IMR-90 (cell line): ENCODE measurements around the gene SLC31A2. TPM values are rescaled to one million over a fixed set of nuclear protein-coding genes. Genes with fewer than 3 reads are reported as not detected.

Experiments
- ATAC-seq: fragments of 200-7000 bp; cut with Tn5 transposase; 2 replicates; pipeline ENCODE4 v1.9.1; 2020; ENCODE audit warnings: low read depth, mild to moderate bottlenecking, moderate library complexity
- BruUV-seq: library from RNA; stranded (reverse); fragments of 400-500 nt; replicated peaks from 2 replicates; lab custom pipeline; 2021; lab: Mats Ljungman, UMichigan
- CTCF ChIA-PET: fragments of 300-600 bp; formaldehyde crosslinking; extraction: SDS; loops from one replicate; lab custom pipeline; 2021; ENCODE audit warnings: antibody characterized with exemption; lab: Yijun Ruan, JAX
- POLR2A ChIA-PET: fragments of 300-600 bp; sonication (Branson Sonifier 250); formaldehyde crosslinking; loops from one replicate; lab custom pipeline; 2022; ENCODE audit warnings: antibody characterized with exemption; ENCODE audit not compliant: unreplicated experiment; lab: Charles Lee
- DNase-seq: peaks from one replicate; pipeline ENCODE4 v3.0.0; 2013
- H2AFZ ChIP-seq: replicated peaks from 2 replicates; pipeline ENCODE3; 2013; ENCODE audit warnings: low read length, mild to moderate bottlenecking; ENCODE audit not compliant: poor library complexity
- H2AK5ac ChIP-seq: 2 replicates; pipeline ENCODE4 v1.6.1; 2013; ENCODE audit warnings: low read depth, low read length, inconsistent platforms
- H2AK9ac ChIP-seq: replicated peaks from 2 replicates; pipeline ENCODE3; 2013; ENCODE audit warnings: mild to moderate bottlenecking, low read depth, low read length, moderate library complexity; ENCODE audit not compliant: poor library complexity
- H2BK120ac ChIP-seq: 2 replicates; pipeline ENCODE4 v1.6.1; 2013; ENCODE audit warnings: low read depth, low read length, inconsistent platforms
- H2BK15ac ChIP-seq: 3 replicates; pipeline ENCODE4 v1.6.1; 2013; ENCODE audit warnings: low read depth, low read length, inconsistent platforms
- H2BK20ac ChIP-seq: 2 replicates; pipeline ENCODE4 v1.6.1; 2013; ENCODE audit warnings: low read depth, mild to moderate bottlenecking, inconsistent platforms, low read length, moderate library complexity
- H2BK5ac ChIP-seq: 2 replicates; pipeline ENCODE4 v1.6.1; 2013; ENCODE audit warnings: mild to moderate bottlenecking, low read depth, low read length, inconsistent platforms; ENCODE audit not compliant: poor library complexity, severe bottlenecking
- H3K14ac ChIP-seq: replicated peaks from 2 replicates; pipeline ENCODE4 v1.6.1; 2013; ENCODE audit warnings: low read depth, low read length, inconsistent platforms
- H3K18ac ChIP-seq: 2 replicates; pipeline ENCODE4 v1.6.1; 2013; ENCODE audit warnings: low read depth, low read length, control low read depth
- H3K23ac ChIP-seq: 2 replicates; pipeline ENCODE4 v1.6.1; 2013; ENCODE audit warnings: low read depth, low read length, inconsistent platforms
- H3K27ac ChIP-seq: 2 replicates; pipeline ENCODE4 v1.5.1; 2013; ENCODE audit warnings: mild to moderate bottlenecking, control low read depth, low read length; ENCODE audit not compliant: insufficient read depth
- H3K27me3 ChIP-seq: 2 replicates; pipeline ENCODE4 v1.6.1; 2013; ENCODE audit warnings: low read length; ENCODE audit not compliant: control insufficient read depth, insufficient read depth
- H3K36me3 ChIP-seq: 2 replicates; pipeline ENCODE4 v1.6.1; 2013; ENCODE audit warnings: low read length, mixed read lengths; ENCODE audit not compliant: control insufficient read depth, insufficient read depth
- H3K4ac ChIP-seq: 2 replicates; pipeline ENCODE4 v1.6.1; 2013; ENCODE audit warnings: low read depth, low read length, inconsistent platforms
- H3K4me1 ChIP-seq: 2 replicates; pipeline ENCODE4 v1.6.1; 2013; ENCODE audit warnings: low read length, mixed read lengths; ENCODE audit not compliant: control insufficient read depth, insufficient read depth
- H3K4me2 ChIP-seq: 2 replicates; pipeline ENCODE4 v1.6.1; 2013; ENCODE audit warnings: low read depth, mild to moderate bottlenecking, control low read depth, low read length, moderate library complexity
- H3K4me3 ChIP-seq: 2 replicates; pipeline ENCODE4 v1.5.1; 2013; ENCODE audit warnings: low read depth, mild to moderate bottlenecking, control low read depth, low read length, moderate library complexity; ENCODE audit not compliant: insufficient read depth
- H3K56ac ChIP-seq: 2 replicates; pipeline ENCODE4 v1.6.1; 2013; ENCODE audit warnings: low read length, inconsistent platforms; ENCODE audit not compliant: insufficient read depth; ENCODE audit errors: extremely low read depth
- H3K79me1 ChIP-seq, 2 experiments: 2 replicates each; pipeline ENCODE4 v1.6.1; 2013; ENCODE audit warnings: low read length in 2 of 2, inconsistent platforms in 1 of 2, low read depth in 1 of 2
- H3K9ac ChIP-seq: 2 replicates; pipeline ENCODE4 v1.6.1; 2013; ENCODE audit warnings: low read depth, low read length, control low read depth
- H3K9me1 ChIP-seq: 2 replicates; pipeline ENCODE4 v1.6.1; 2013; ENCODE audit warnings: low read length, inconsistent platforms; ENCODE audit not compliant: insufficient read depth
- H3K9me3 ChIP-seq: 2 replicates; pipeline ENCODE4 v1.6.1; 2013; ENCODE audit warnings: low read length; ENCODE audit not compliant: control insufficient read depth, insufficient read depth
- H4K20me1 ChIP-seq: 2 replicates; pipeline ENCODE4 v1.6.1; 2013; ENCODE audit warnings: low read length, inconsistent platforms; ENCODE audit not compliant: insufficient read depth
- H4K5ac ChIP-seq: 2 replicates; pipeline ENCODE4 v1.6.1; 2013; ENCODE audit warnings: mild to moderate bottlenecking, low read depth, low read length, control low read depth
- H4K8ac ChIP-seq, 2 experiments: 2 replicates each; pipeline ENCODE4 v1.6.1; 2013; ENCODE audit warnings: low read depth in 2 of 2, low read length in 2 of 2, control low read depth in 1 of 2, inconsistent platforms in 1 of 2
- H4K91ac ChIP-seq: 2 replicates; pipeline ENCODE4 v1.6.1; 2013; ENCODE audit warnings: low read depth, low read length, inconsistent platforms; ENCODE audit not compliant: insufficient read depth
- FOS ChIP-seq: fragments of 150-350 bp; IDR thresholded peaks from 2 replicates; pipeline ENCODE4 v1.6.1; 2016; ENCODE audit warnings: low read depth, low read length
- MAFK ChIP-seq: IDR thresholded peaks from 2 replicates; pipeline ENCODE4 v1.6.1; 2012; ENCODE audit warnings: low read depth, low read length, improper control_type of control experiment
- MAZ ChIP-seq: IDR thresholded peaks from 2 replicates; pipeline ENCODE4 v1.6.1; 2012; ENCODE audit warnings: low read depth, mild to moderate bottlenecking, low read length, improper control_type of control experiment, moderate library complexity, borderline replicate concordance
- POLR2A ChIP-seq: IDR thresholded peaks from 2 replicates; pipeline ENCODE4 v1.6.1; 2012; ENCODE audit warnings: mild to moderate bottlenecking, low read depth, low read length
- RAD21 ChIP-seq: IDR thresholded peaks from 2 replicates; pipeline ENCODE4 v1.6.1; 2012; ENCODE audit warnings: low read length, improper control_type of control experiment
- RCOR1 ChIP-seq: IDR thresholded peaks from 2 replicates; pipeline ENCODE4 v1.6.1; 2012; ENCODE audit warnings: mild to moderate bottlenecking, low read length, improper control_type of control experiment; ENCODE audit not compliant: insufficient replicate concordance
- WGBS, 2 experiments: methylation state at CpG; one replicate each; pipeline versions ENCODE4 v1.1.5 to v1.1.7; 2013; ENCODE audit warnings: missing lambda C conversion rate in 2 of 2; ENCODE audit not compliant: insufficient read length in 1 of 2; ENCODE audit errors: extremely low coverage in 2 of 2; 5-methylcytosine and 5-hydroxymethylcytosine counted together
- dilution Hi-C: fragments of 300-500 bp; cut with HindIII; formaldehyde crosslinking; loops from one replicate; pipeline ENCODE4 v1.14.3; 2018; ENCODE audit warnings: low sequenced_read_pairs; ENCODE audit not compliant: unreplicated experiment
- in situ Hi-C: fragments of 300-500 bp; cut with MboI; formaldehyde crosslinking; loops from 3 replicates; pipeline ENCODE4 v1.14.3; 2019; ENCODE audit warnings: low sequenced_read_pairs, inconsistent platforms, mixed read lengths
- intact Hi-C: fragments of 100-400 bp; cut with micrococcal nuclease; formaldehyde crosslinking; loops from 2 replicates; pipeline ENCODE4 v1.10.0; 2022
- polyA plus RNA-seq, 3 experiments: library from polyadenylated mRNA; depleted of rRNA; stranded (reverse); fragments of >200 nt; gene quantifications; 2 replicates each; pipeline ENCODE4 v1.2.3, GENCODE V29; 2012; ENCODE audit warnings: low replicate concordance in 1 of 3
- total RNA-seq: library from RNA; depleted of rRNA; stranded (reverse); fragments of >200 nt; gene quantifications from 2 replicates; pipeline ENCODE4 v1.2.3, GENCODE V29; 2012
- TF ChIP-seq, protein P1 (sequence below): fragments of 150-350 bp; IDR thresholded peaks from 2 replicates; pipeline ENCODE4 v1.6.1; 2017; ENCODE audit warnings: mild to moderate bottlenecking, antibody characterized with exemption, low read length, low read depth
- TF ChIP-seq, protein P2 (sequence below): fragments of 150-350 bp; IDR thresholded peaks from 2 replicates; pipeline ENCODE4 v1.6.1; 2016; ENCODE audit warnings: low read depth, mild to moderate bottlenecking, low read length, moderate library complexity, borderline replicate concordance

SLC31A2 gene
- total and polyA plus RNA-seq, 2 of the 4 experiments (the other 2 are of a cell fraction), result 5.1 to 7.2 TPM

DNA sequence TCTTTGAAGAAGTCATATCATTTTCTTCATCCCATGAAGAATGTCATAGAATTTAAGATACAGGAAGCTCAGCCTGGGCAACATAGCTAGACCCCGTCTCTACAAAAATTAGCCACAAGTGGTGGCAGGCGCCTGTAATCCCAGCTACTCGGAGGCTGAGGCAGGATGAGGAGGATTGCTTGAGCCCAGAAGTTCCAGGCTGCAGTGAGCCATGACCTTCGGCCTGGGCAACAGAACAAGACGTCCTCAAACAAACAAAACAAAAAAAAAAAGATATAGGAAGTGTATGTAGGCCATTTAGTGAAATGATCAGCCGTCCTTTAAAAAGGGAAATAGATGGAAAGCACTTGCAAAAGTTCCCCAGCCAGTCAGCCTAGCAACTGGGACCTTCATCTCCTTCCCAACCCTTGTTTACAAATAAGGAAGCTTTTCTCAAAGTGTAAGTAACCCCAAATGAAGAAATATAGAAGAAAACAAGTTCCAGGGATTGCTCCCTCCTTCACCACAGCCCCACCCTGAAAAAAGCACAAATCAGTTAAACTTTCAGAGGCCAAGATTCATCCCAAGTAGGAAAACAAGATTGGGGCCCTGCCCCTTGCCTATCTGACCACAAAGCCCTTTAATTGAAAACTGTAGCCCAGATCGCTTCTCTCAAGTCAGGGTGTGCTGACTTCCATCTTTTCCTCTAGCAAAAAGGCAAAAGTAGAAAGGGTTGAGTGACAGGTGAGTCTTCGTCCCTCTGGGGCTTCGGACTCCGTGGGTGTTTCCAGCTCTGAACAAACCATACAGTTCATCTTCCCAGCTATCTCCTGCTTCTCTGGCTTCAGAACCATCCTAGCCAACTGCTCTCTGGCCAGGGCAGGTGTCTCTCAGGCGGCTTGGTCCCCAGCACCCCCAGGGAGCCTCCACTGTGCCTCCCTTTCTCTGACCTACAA lies 1.2 kb downstream of the SLC31A2 start:
- Histone ChIP-seq H2BK120ac (no peak overlapping the region), H2BK20ac (no peak overlapping the region), H3K9ac (no peak overlapping the region), H3K14ac (no peak overlapping the region), H4K91ac (no peak overlapping the region), H3K4me2 (peak overlapping the region; percentile 94), H2BK15ac (no peak overlapping the region), H3K36me3 (no peaks in the 10 kb centered on the region), H4K5ac (no peak overlapping the region), H3K4ac (no peak overlapping the region), H2AK5ac (no peak overlapping the region), H3K27ac (no peak overlapping the region), H3K9me1 (peaks cover 2% of the 10 kb centered on the region; the same call in 1 of the 2 replicates), H2AK9ac (no peak overlapping the region), H3K18ac (no peak overlapping the region), H3K23ac (peak overlapping the region; percentile 91), H4K20me1 (peaks cover 3% of the 10 kb centered on the region; the same call in 1 of the 2 replicates), H3K9me3 (no peaks in the 10 kb centered on the region), H3K4me1 (peaks cover 6% of the 10 kb centered on the region; the same call in 1 of the 2 replicates), H3K4me3 (peak overlapping the region; percentile 91), H3K27me3 (peaks cover 5% of the 10 kb centered on the region; the same call in 1 of the 2 replicates), H2BK5ac (no peak overlapping the region), H3K79me1 (peaks cover 0 to 19% of the 10 kb centered on the region in 2 experiments; a peak in 2 of 4 replicates), H3K56ac (0 out of 2 replicates have a peak overlapping the region, but pooled peaks have one; percentile 65), H2AFZ (peak overlapping the region; percentile 96), H4K8ac (peak overlapping the region in 1 of 2 experiments; percentile 15; a peak in 1 of 4 replicates)
- intact Hi-C loops, result no loop called here
- BruUV-seq, result no TSS peak
- dilution Hi-C loops, result no loop called here
- no peak for TF ChIP-seq MAFK
- no peak for TF ChIP-seq RCOR1
- TF ChIP-seq, protein P1, sequence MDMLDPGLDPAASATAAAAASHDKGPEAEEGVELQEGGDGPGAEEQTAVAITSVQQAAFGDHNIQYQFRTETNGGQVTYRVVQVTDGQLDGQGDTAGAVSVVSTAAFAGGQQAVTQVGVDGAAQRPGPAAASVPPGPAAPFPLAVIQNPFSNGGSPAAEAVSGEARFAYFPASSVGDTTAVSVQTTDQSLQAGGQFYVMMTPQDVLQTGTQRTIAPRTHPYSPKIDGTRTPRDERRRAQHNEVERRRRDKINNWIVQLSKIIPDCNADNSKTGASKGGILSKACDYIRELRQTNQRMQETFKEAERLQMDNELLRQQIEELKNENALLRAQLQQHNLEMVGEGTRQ, result no peak
- no peak for TF ChIP-seq FOS
- no peak for TF ChIP-seq MAZ
- TF ChIP-seq, protein P2, sequence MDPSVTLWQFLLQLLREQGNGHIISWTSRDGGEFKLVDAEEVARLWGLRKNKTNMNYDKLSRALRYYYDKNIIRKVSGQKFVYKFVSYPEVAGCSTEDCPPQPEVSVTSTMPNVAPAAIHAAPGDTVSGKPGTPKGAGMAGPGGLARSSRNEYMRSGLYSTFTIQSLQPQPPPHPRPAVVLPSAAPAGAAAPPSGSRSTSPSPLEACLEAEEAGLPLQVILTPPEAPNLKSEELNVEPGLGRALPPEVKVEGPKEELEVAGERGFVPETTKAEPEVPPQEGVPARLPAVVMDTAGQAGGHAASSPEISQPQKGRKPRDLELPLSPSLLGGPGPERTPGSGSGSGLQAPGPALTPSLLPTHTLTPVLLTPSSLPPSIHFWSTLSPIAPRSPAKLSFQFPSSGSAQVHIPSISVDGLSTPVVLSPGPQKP, result no peak
- TF ChIP-seq POLR2A, result no peak
- no peak for TF ChIP-seq RAD21
- ATAC-seq (no peak), DNase-seq (no peak)
- WGBS, 2 experiments, result no CpG with 5 or more reads among the region's 11 CpGs
- ChIA-PET CTCF (interaction anchor here (0.6 to 1.0 kb wide), 2 partner anchors 24 to 233 kb away, joined by 3 read pairs; no protein-coding TSS in a partner anchor), POLR2A (no interaction called here)
- in situ Hi-C loops, result no loop called here
